Measurements from ENCODE around the gene NCK2. TPM values are rescaled to one million over a fixed set of nuclear protein-coding genes. Genes with fewer than 3 reads are reported as not detected.

Gene NCK2
- total RNA-seq, 1 donor from 2014 or later = 45.9 TPM

- intact Hi-C loops (cut with DNase I) = no loop called here
- H3K27ac ChIP-seq = no peak overlapping the region
- H3K4me1 ChIP-seq = peaks cover 74% of the 10 kb centered on the region
- no peak for DNase-seq (ENCODE audit: extremely low spot score in 2 of 2)
- no peaks in the 10 kb centered on the region for H3K27me3 ChIP-seq
- no peaks in the 10 kb centered on the region for H3K9me3 ChIP-seq
- TF ChIP-seq CTCF (IDR thresholded peaks at IDR 0.05) (no peak), POLR2A (IDR thresholded peaks at IDR 0.05) (no peak), POLR2AphosphoS5 (IDR thresholded peaks at IDR 0.05; ENCODE audit: insufficient read depth in 1 of 2, low read depth in 1 of 2) (no peak)
- H3K4me3 ChIP-seq = no peak overlapping the region
- no peaks in the 10 kb centered on the region for H3K36me3 ChIP-seq
These were observed 15.5 kb downstream of the NCK2 start for GRCh38 chr2:105760191-105760590.

GRCh38 chr2:105760639-105761337, 16.1 kb downstream of the NCK2 start:
- TF ChIP-seq POLR2AphosphoS5 (IDR thresholded peaks at IDR 0.05; ENCODE audit: insufficient read depth in 1 of 2, low read depth in 1 of 2) (no peak), POLR2A (IDR thresholded peaks at IDR 0.05) (no peak), CTCF (IDR thresholded peaks at IDR 0.05) (no peak)
- no peaks in the 10 kb centered on the region for H3K9me3 ChIP-seq
- DNase-seq (ENCODE audit: extremely low spot score in 2 of 2) = no peak
- peaks cover 68% of the 10 kb centered on the region for H3K4me1 ChIP-seq
- intact Hi-C loops (cut with DNase I) = no loop called here
- H3K4me3 ChIP-seq = no peak overlapping the region
- no peaks in the 10 kb centered on the region for H3K36me3 ChIP-seq
- no peaks in the 10 kb centered on the region for H3K27me3 ChIP-seq
- no peak overlapping the region for H3K27ac ChIP-seq

- Histone ChIP-seq H3K27me3 (no peaks in the 10 kb centered on the region), H3K9me3 (no peaks in the 10 kb centered on the region), H3K36me3 (no peaks in the 10 kb centered on the region), H3K27ac (no peak overlapping the region), H3K4me3 (no peak overlapping the region), H3K4me1 (peaks cover 56% of the 10 kb centered on the region)
- DNase-seq (ENCODE audit: extremely low spot score in 2 of 2) = no peak
- intact Hi-C loops (cut with DNase I) = no loop called here
- no peak for TF ChIP-seq POLR2A (IDR thresholded peaks at IDR 0.05)
- TF ChIP-seq CTCF (IDR thresholded peaks at IDR 0.05) = no peak
- TF ChIP-seq POLR2AphosphoS5 (IDR thresholded peaks at IDR 0.05; ENCODE audit: insufficient read depth in 1 of 2, low read depth in 1 of 2) = no peak
These were observed 17.3 kb downstream of the NCK2 start for GRCh38 chr2:105761931-105762515.

- TF ChIP-seq CTCF (IDR thresholded peaks at IDR 0.05) (no peak), POLR2A (IDR thresholded peaks at IDR 0.05) (no peak), POLR2AphosphoS5 (IDR thresholded peaks at IDR 0.05; ENCODE audit: insufficient read depth in 1 of 2, low read depth in 1 of 2) (no peak)
- H3K27me3 ChIP-seq = no peaks in the 10 kb centered on the region
- no peaks in the 10 kb centered on the region for H3K9me3 ChIP-seq
- no peak for DNase-seq (ENCODE audit: extremely low spot score in 2 of 2)
- no peak overlapping the region for H3K27ac ChIP-seq
- no peak overlapping the region for H3K4me3 ChIP-seq
- peaks cover 51% of the 10 kb centered on the region for H3K4me1 ChIP-seq
- no peaks in the 10 kb centered on the region for H3K36me3 ChIP-seq
- intact Hi-C loops (cut with DNase I) = no loop called here
These were observed 18.4 kb downstream of the NCK2 start for GRCh38 chr2:105763076-105763475.

GRCh38 chr2:105764059-105764458, 19.3 kb downstream of the NCK2 start:
- intact Hi-C loops (cut with DNase I) = no loop called here
- Histone ChIP-seq H3K27me3 (no peaks in the 10 kb centered on the region), H3K27ac (no peak overlapping the region), H3K36me3 (no peaks in the 10 kb centered on the region), H3K4me1 (peaks cover 55% of the 10 kb centered on the region), H3K9me3 (no peaks in the 10 kb centered on the region), H3K4me3 (no peak overlapping the region)
- TF ChIP-seq POLR2A (IDR thresholded peaks at IDR 0.05) (no peak), CTCF (IDR thresholded peaks at IDR 0.05) (no peak), POLR2AphosphoS5 (IDR thresholded peaks at IDR 0.05; ENCODE audit: insufficient read depth in 1 of 2, low read depth in 1 of 2) (no peak)
- no peak for DNase-seq (ENCODE audit: extremely low spot score in 2 of 2)

Measured in vagina (tissue), 2 donors.